ENCODE measurements around the gene IER3IP1. TPM values are rescaled to one million over a fixed set of nuclear protein-coding genes. Genes with fewer than 3 reads are reported as not detected.

Gene IER3IP1
- total RNA-seq, 1 donor from 2014 or later: 16.0 TPM

- Mint-ChIP-seq H3K27ac (ENCODE audit: unreplicated experiment) (no peak overlapping the region), H3K27me3 (ENCODE audit: unreplicated experiment) (peaks cover 4% of the 10 kb centered on the region), H3K9me3 (ENCODE audit: unreplicated experiment) (no peaks in the 10 kb centered on the region), H3K4me3 (ENCODE audit: unreplicated experiment) (no peak overlapping the region), H3K36me3 (ENCODE audit: low read depth, unreplicated experiment) (no peaks in the 10 kb centered on the region), H3K4me1 (ENCODE audit: unreplicated experiment) (peaks cover 1% of the 10 kb centered on the region)
- TF ChIP-seq, protein P1, sequence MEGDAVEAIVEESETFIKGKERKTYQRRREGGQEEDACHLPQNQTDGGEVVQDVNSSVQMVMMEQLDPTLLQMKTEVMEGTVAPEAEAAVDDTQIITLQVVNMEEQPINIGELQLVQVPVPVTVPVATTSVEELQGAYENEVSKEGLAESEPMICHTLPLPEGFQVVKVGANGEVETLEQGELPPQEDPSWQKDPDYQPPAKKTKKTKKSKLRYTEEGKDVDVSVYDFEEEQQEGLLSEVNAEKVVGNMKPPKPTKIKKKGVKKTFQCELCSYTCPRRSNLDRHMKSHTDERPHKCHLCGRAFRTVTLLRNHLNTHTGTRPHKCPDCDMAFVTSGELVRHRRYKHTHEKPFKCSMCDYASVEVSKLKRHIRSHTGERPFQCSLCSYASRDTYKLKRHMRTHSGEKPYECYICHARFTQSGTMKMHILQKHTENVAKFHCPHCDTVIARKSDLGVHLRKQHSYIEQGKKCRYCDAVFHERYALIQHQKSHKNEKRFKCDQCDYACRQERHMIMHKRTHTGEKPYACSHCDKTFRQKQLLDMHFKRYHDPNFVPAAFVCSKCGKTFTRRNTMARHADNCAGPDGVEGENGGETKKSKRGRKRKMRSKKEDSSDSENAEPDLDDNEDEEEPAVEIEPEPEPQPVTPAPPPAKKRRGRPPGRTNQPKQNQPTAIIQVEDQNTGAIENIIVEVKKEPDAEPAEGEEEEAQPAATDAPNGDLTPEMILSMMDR (IDR thresholded peaks at IDR 0.05; ENCODE audit: unreplicated experiment): no peak
- no peak for DNase-seq (ENCODE audit: low spot score)
Measured at GRCh38 chr18:47174545-47175116, 1.5 kb downstream of the IER3IP1 start.

DNA sequence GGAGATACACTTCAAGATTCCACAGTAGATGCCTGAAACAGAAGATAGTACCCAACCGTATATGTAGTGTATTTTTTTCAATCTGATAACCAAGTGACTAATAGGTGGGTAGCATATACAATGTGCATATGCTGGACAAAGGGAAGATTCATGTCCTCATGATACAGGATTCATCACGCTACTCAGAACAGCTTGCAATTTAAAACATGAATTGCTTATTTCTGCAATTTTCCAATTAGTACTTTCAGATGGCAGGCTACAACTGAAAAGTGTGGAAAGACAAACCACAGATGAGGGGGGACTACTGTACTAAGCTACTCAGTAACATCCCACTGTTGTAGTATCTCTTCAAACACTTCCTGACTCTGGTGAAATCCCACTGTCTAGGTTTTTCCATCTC, 3.7 kb downstream of the IER3IP1 start:
- Mint-ChIP-seq H3K27me3 (ENCODE audit: unreplicated experiment) (no peaks in the 10 kb centered on the region), H3K27ac (ENCODE audit: unreplicated experiment) (no peak overlapping the region), H3K9me3 (ENCODE audit: unreplicated experiment) (no peaks in the 10 kb centered on the region), H3K36me3 (ENCODE audit: low read depth, unreplicated experiment) (no peaks in the 10 kb centered on the region), H3K4me1 (ENCODE audit: unreplicated experiment) (no peaks in the 10 kb centered on the region), H3K4me3 (ENCODE audit: unreplicated experiment) (no peak overlapping the region)
- DNase-seq (ENCODE audit: low spot score): no peak
- TF ChIP-seq, protein P1 (IDR thresholded peaks at IDR 0.05; ENCODE audit: unreplicated experiment): no peak

DNA sequence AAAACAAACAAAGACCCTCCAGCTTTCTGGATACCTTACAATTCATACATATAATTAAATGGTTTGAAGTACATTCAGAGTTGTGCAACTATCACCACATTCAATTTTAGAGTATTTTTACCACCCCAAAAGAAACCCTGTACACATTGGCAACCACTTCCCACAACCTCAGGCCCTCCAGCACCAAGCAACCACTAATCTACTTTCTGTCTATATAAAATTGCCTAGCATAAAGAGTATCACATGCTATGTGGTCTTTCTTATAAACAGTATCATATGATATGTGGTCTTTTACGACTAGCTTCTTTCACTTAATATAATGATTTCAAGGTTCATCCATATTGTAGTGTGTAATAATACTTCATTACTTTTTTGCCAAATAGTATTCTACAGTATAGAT, 7.3 kb downstream of the IER3IP1 start:
- Mint-ChIP-seq H3K27ac (ENCODE audit: unreplicated experiment) (no peak overlapping the region), H3K4me1 (ENCODE audit: unreplicated experiment) (no peaks in the 10 kb centered on the region), H3K27me3 (ENCODE audit: unreplicated experiment) (no peaks in the 10 kb centered on the region), H3K4me3 (ENCODE audit: unreplicated experiment) (no peak overlapping the region), H3K9me3 (ENCODE audit: unreplicated experiment) (no peaks in the 10 kb centered on the region), H3K36me3 (ENCODE audit: low read depth, unreplicated experiment) (no peaks in the 10 kb centered on the region)
- DNase-seq (ENCODE audit: low spot score): no peak
- TF ChIP-seq, protein P1 (IDR thresholded peaks at IDR 0.05; ENCODE audit: unreplicated experiment): no peak

- no peaks in the 10 kb centered on the region for H3K27me3 Mint-ChIP-seq (ENCODE audit: unreplicated experiment)
- no peaks in the 10 kb centered on the region for H3K36me3 Mint-ChIP-seq (ENCODE audit: low read depth, unreplicated experiment)
- TF ChIP-seq, protein P1 (IDR thresholded peaks at IDR 0.05; ENCODE audit: unreplicated experiment): no peak
- no peak overlapping the region for H3K27ac Mint-ChIP-seq (ENCODE audit: unreplicated experiment)
- H3K4me3 Mint-ChIP-seq (ENCODE audit: unreplicated experiment): no peak overlapping the region
- H3K9me3 Mint-ChIP-seq (ENCODE audit: unreplicated experiment): no peaks in the 10 kb centered on the region
- no peaks in the 10 kb centered on the region for H3K4me1 Mint-ChIP-seq (ENCODE audit: unreplicated experiment)
- no peak for DNase-seq (ENCODE audit: low spot score)
Measured at GRCh38 chr18:47168509-47168908, 7.7 kb downstream of the IER3IP1 start.

DNA sequence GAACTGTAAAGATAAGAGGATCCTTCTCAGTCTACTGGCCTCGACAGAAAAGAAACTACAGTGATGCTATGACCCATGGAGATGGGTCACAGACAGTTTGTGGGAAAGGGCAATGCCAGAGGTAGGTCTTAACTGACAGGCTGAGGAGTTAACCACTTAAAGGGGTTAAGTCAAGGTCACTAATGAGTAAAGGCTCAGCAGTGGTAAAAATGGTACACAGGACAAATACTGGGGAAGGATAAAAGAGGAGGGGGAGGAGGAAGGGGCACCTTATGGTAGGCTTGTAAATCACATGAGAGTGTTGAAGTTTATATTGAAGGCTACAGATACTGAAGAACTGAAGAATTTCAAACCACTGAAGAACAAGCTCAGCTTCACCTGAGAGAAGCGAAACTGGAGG, 9.9 kb downstream of the IER3IP1 start:
- no peaks in the 10 kb centered on the region for H3K4me1 Mint-ChIP-seq (ENCODE audit: unreplicated experiment)
- TF ChIP-seq, protein P1 (IDR thresholded peaks at IDR 0.05; ENCODE audit: unreplicated experiment): no peak
- H3K27me3 Mint-ChIP-seq (ENCODE audit: unreplicated experiment): no peaks in the 10 kb centered on the region
- no peaks in the 10 kb centered on the region for H3K36me3 Mint-ChIP-seq (ENCODE audit: low read depth, unreplicated experiment)
- no peak overlapping the region for H3K4me3 Mint-ChIP-seq (ENCODE audit: unreplicated experiment)
- DNase-seq (ENCODE audit: low spot score): no peak
- H3K27ac Mint-ChIP-seq (ENCODE audit: unreplicated experiment): no peak overlapping the region
- no peaks in the 10 kb centered on the region for H3K9me3 Mint-ChIP-seq (ENCODE audit: unreplicated experiment)

Data from endothelial cell (in vitro differentiated cells).